Ovary (tissue), 9 donors: ENCODE data around the gene GBF1. TPM values are rescaled to one million over a fixed set of nuclear protein-coding genes. Genes with fewer than 3 reads are reported as not detected.
"Not testable (repeated sequence)": the region's sequence is repeated elsewhere in the genome, so short reads cannot be mapped to it uniquely, and the experiment has no call there.

Experiments used
- DNase-seq, 5 donors: peaks; one replicate each; pipeline ENCODE4 v3.0.0-alpha.2; 2019 to 2020
- H3K27ac ChIP-seq, 2 donors: fragments of 200-600 bp; one replicate each; pipeline versions ENCODE4 v1.5.1 to v1.8.0; 2019 to 2022
- H3K27me3 ChIP-seq: fragments of 200-600 bp; one replicate; pipeline ENCODE4 v1.8.0; 2022
- H3K36me3 ChIP-seq: fragments of 200-600 bp; sonication (generic); one replicate; pipeline ENCODE4 v1.5.1; 2019
- H3K4me1 ChIP-seq: one replicate; pipeline ENCODE4 v1.8.1; 2013; ENCODE audit warnings: mild to moderate bottlenecking, moderate library complexity; ENCODE audit not compliant: insufficient read depth
- H3K4me3 ChIP-seq: fragments of 200-600 bp; sonication (generic); one replicate; pipeline ENCODE4 v1.5.1; 2017
- H3K9me3 ChIP-seq, 2 donors: fragments of 200-600 bp in 1 of 2; sonication (generic) in 1 of 2; one replicate each; pipeline versions ENCODE4 v1.5.1 to v1.8.1; 2013 to 2019; ENCODE audit warnings: mild to moderate bottlenecking in 1 of 2, moderate library complexity in 1 of 2
- CTCF ChIP-seq, 3 donors: fragments of 450-650 bp in 2 of 3; fragments of 200-600 bp in 1 of 3; IDR thresholded peaks; one replicate each; pipeline versions ENCODE4 v1.5.1 to v1.8.0; 2016 to 2022; ENCODE audit warnings: antibody characterized with exemption in 3 of 3, mild to moderate bottlenecking in 1 of 3
- EP300 ChIP-seq: sonication (generic); formaldehyde crosslinking; IDR thresholded peaks from one replicate; pipeline ENCODE4 v1.6.1; 2017; ENCODE audit warnings: antibody characterized with exemption
- POLR2A ChIP-seq: fragments of 450-650 bp; IDR thresholded peaks from one replicate; pipeline ENCODE4 v1.6.1; 2017; ENCODE audit warnings: antibody characterized with exemption, mild to moderate bottlenecking, moderate library complexity
- WGBS, 3 donors: extraction: QIAGEN DNeasy Blood & Tissue Kit in 1 of 3; methylation state at CpG; one replicate each; pipeline versions ENCODE4 v1.1.5 to v1.1.7; 2013 to 2017; 5-methylcytosine and 5-hydroxymethylcytosine counted together
- intact Hi-C, 4 donors: fragments of 100-400 bp; cut with DNase I; formaldehyde crosslinking; loops; one replicate each; pipeline versions ENCODE4 v1.11.0 to v1.15.1; 2022 to 2023
- polyA plus RNA-seq, 2 donors: library from polyadenylated mRNA; stranded (reverse); fragments of 200-250 nt in 1 of 2; fragments of 350-450 nt in 1 of 2; fragmentation: Illumina TruSeq in 1 of 2; extraction: RNeasy Lipid Tissue Mini Kit (QIAGEN cat#74804) in 1 of 2; gene quantifications; one replicate each; pipeline ENCODE4 v1.2.3, GENCODE V29; 2013 to 2014
- total RNA-seq, 7 donors: library from RNA; depleted of rRNA in 2 of 7; stranded (reverse); fragments of >200 nt in 2 of 7; fragmentation: NEBNext Ultra II Directional in 3 of 7; extraction: Animal tissue kit (Norgen Biotek cat#: 25700) in 3 of 7; gene quantifications; one replicate each; pipeline versions ENCODE4 v1.1.0 to v1.2.4, GENCODE V29; 2016 to 2023
- donor health status: DM: no; HTN: no; CAD: no; lungs with moderate emphysema.
- donor health status: DM: no; HTN: no; CAD: no.
- donor health status: Bipolar disorder and iron deficiency.
- donor health status: DM: yes; HTN: yes; CAD: no.
- donor health status: DM: no; HTN: no; CAD: no.
- donor health status: DM: yes; HTN: yes; CAD: no.

GBF1 gene
- total and polyA plus RNA-seq, 9 donors: 13.2 to 43.2 (median 34.4) TPM

GRCh38 chr10:102202386-102202785 is 42.9 kb upstream of the GBF1 start:
- Histone ChIP-seq H3K27ac (no peak overlapping the region), H3K36me3 (no peaks in the 10 kb centered on the region), H3K4me1 (no peaks in the 10 kb centered on the region), H3K4me3 (no peak overlapping the region), H3K9me3 (peaks cover 0 to 5% of the 10 kb centered on the region in 2 donors), H3K27me3 (no peaks in the 10 kb centered on the region)
- intact Hi-C loops: no loop called here
- no peak for TF ChIP-seq POLR2A
- no peak for DNase-seq
- WGBS, 3 donors: 41 to 60% (median 53%) methylated on average over 1 of the region's 1 CpG

- no peaks in the 10 kb centered on the region for H3K27me3 ChIP-seq
- TF ChIP-seq POLR2A: no peak
- TF ChIP-seq EP300: no peak
- H3K4me1 ChIP-seq: peaks cover 3% of the 10 kb centered on the region
- no peak overlapping the region for H3K27ac ChIP-seq
- no peaks in the 10 kb centered on the region for H3K36me3 ChIP-seq
- DNase-seq: no peak
- intact Hi-C loops: no loop called here
- WGBS, 3 donors: 12 to 14% (median 13%) methylated on average over 5 of the region's 5 CpGs
- peaks cover 0 to 5% of the 10 kb centered on the region in 2 donors for H3K9me3 ChIP-seq
- no peak overlapping the region for H3K4me3 ChIP-seq
These were observed 36.9 kb upstream of the GBF1 start for GRCh38 chr10:102208311-102209035.

- 80 to 85% (median 81%) methylated on average over 3 of the region's 3 CpGs for WGBS, 3 donors
- no peaks in the 10 kb centered on the region for H3K27me3 ChIP-seq
- intact Hi-C loops: no loop called here
- peaks cover 3% of the 10 kb centered on the region for H3K4me1 ChIP-seq
- no peak for TF ChIP-seq POLR2A
- no peak for TF ChIP-seq CTCF (IDR thresholded peaks at IDR 0.05)
- TF ChIP-seq EP300: no peak
- H3K27ac ChIP-seq: no peak overlapping the region
- no peak for DNase-seq
- H3K36me3 ChIP-seq: no peaks in the 10 kb centered on the region
- no peaks in the 10 kb centered on the region for H3K9me3 ChIP-seq
- no peak overlapping the region for H3K4me3 ChIP-seq
These were observed 33.6 kb upstream of the GBF1 start for GRCh38 chr10:102211615-102212299.

GRCh38 chr10:102213599-102213998 is 31.7 kb upstream of the GBF1 start:
- DNase-seq, H3K9me3 ChIP-seq, intact Hi-C loops, H3K4me3 ChIP-seq, H3K27me3 ChIP-seq, H3K27ac ChIP-seq, H3K4me1 ChIP-seq, H3K36me3 ChIP-seq: not testable (repeated sequence)
- 66 to 84% (median 75%) methylated on average over 4 of the region's 4 CpGs for WGBS, 3 donors

- H3K27me3 ChIP-seq: no peaks in the 10 kb centered on the region
- intact Hi-C loops: no loop called here
- no peaks in the 10 kb centered on the region for H3K36me3 ChIP-seq
- no peaks in the 10 kb centered on the region for H3K9me3 ChIP-seq
- WGBS, 3 donors: 61 to 64% (median 62%) methylated on average over 5 of the region's 5 CpGs
- H3K4me3 ChIP-seq: no peak overlapping the region
- no peak for TF ChIP-seq CTCF (IDR thresholded peaks at IDR 0.05)
- TF ChIP-seq EP300: no peak
- no peak for TF ChIP-seq POLR2A
- H3K27ac ChIP-seq: no peak overlapping the region
- H3K4me1 ChIP-seq: no peaks in the 10 kb centered on the region
- DNase-seq: no peak
These were observed 26.0 kb upstream of the GBF1 start for GRCh38 chr10:102219370-102219769.

- intact Hi-C loops: no loop called here
- H3K9me3 ChIP-seq: no peaks in the 10 kb centered on the region
- H3K4me1 ChIP-seq: no peaks in the 10 kb centered on the region
- no peak overlapping the region for H3K27ac ChIP-seq
- DNase-seq: no peak
- no peaks in the 10 kb centered on the region for H3K27me3 ChIP-seq
- H3K36me3 ChIP-seq: no peaks in the 10 kb centered on the region
- TF ChIP-seq CTCF (IDR thresholded peaks at IDR 0.05) (no peak), EP300 (no peak), POLR2A (no peak)
- no peak overlapping the region for H3K4me3 ChIP-seq
These were observed 24.7 kb upstream of the GBF1 start for GRCh38 chr10:102220612-102221011.
